Hair follicle dermal papilla cell (primary cell): Measurements from ENCODE around the gene ADGRD1. TPM values are rescaled to one million over a fixed set of nuclear protein-coding genes. Genes with fewer than 3 reads are reported as not detected.

Experiments used
- small RNA-seq: library from RNA; depleted of rRNA; stranded (forward); fragments of <200 nt; gene quantifications from one replicate; pipeline ENCODE3, GENCODE V24; 2012
- total RNA-seq: library from RNA; depleted of rRNA; stranded (reverse); fragments of >200 nt; gene quantifications from 2 replicates; pipeline ENCODE4 v1.2.3, GENCODE V29; 2012

The ADGRD1 gene
- total RNA-seq = under 0.01 and 0.36 TPM in 2 replicates

DNA sequence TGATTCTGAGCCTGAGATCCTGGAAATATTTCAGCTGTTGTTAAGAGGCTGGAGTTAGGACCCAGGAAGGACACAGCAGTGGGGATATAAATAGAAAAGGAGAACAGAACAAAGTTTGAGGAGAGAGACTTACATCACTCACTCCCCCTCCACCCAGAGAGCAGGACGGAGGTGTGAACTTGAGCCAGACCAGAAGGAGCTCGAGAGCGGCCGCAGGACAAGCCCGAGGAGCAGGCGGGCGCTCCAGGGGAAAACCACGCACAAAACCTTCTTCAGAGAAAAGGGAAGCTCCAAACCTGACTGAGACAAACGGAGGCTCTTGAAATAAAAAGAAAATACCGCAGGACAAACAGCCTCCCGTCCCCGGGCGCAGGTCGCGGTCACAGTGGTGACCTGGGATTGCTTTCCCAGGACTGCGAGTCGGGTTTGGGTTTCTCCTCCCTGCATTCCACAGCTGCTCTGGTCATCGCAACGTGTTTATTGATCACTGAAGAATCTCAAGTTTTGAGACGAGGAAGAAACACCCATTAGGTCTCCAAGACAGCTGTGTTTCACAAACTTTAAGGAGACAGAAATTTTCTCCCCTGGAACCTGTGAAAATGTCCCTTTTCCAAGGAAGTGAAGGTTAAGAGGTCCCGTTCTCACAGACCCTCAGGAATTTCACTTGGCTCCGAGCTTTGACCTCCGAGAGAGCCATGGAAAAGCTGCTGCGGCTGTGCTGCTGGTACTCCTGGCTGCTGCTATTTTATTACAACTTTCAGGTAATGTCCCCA, at the start of gene ADGRD1:
ADGRD1 (plus strand) TSS at position 137 of the 773 bp plus-strand sequence; CDS start at position 696, 559 bp downstream.

Small RNAs within 50 kb of the gene (small RNA-seq; reads per million reads assigned to genes)
- gene RF00019 = not detected

Other genes starting within 250 kb of the ADGRD1 start
- gene RIMBP2, start 237.6 kb upstream of the ADGRD1 start, total RNA-seq = under 0.01 and 0.16 TPM in 2 replicates
- gene STX2, start 114.7 kb upstream of the ADGRD1 start, total RNA-seq = 48.8 and 52.0 TPM in 2 replicates
- gene RAN, start 81.8 kb upstream of the ADGRD1 start, total RNA-seq = 236 and 245 TPM in 2 replicates